ENCODE data around the gene FAM76A. TPM values are rescaled to one million over a fixed set of nuclear protein-coding genes. Genes with fewer than 3 reads are reported as not detected.
"Not testable (repeated sequence)": the region's sequence is repeated elsewhere in the genome, so short reads cannot be mapped to it uniquely, and the experiment has no call there.

Gene FAM76A
- total RNA-seq, 1 donor from 2014 or later: 9.9 TPM

DNA sequence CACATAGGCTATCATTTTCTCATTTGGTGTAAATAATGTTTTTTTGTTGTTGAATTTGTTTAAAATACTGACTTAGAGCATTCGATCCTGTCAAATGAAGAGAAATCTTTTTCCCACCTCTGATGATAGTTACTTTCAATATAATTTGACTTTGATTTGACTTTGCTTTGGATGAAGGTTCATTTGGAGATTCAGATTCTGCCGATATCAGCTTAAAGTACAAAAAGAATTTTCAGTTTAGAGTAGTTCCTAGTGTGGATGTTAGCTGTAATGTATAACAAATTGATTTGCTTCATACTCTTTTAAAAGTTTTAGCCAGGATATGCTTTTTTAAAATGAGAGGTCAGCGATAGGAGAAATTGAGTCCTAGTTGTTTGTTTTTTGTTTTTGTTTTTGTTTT lies 57.2 kb downstream of the FAM76A start:
- DNase-seq: no peak

DNA sequence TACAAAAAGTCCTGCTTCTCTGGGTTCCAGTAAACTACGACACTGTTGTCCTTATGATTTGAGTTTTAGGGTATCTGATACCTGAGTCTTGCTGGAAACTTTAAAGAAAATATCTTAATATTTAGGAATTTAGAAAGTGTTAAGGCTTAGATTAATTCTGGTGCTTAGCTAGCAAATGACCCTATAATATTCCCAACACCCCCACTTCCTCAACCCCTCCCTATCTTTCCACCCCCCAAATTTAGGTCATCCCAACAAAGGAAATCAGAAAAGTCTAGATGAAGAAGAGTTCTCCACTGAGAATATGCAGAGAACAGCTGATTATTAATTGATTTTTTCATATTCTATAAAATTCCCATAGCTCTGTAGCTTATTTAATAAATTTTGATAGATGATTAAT lies 58.9 kb downstream of the FAM76A start:
- no peak for DNase-seq

DNA sequence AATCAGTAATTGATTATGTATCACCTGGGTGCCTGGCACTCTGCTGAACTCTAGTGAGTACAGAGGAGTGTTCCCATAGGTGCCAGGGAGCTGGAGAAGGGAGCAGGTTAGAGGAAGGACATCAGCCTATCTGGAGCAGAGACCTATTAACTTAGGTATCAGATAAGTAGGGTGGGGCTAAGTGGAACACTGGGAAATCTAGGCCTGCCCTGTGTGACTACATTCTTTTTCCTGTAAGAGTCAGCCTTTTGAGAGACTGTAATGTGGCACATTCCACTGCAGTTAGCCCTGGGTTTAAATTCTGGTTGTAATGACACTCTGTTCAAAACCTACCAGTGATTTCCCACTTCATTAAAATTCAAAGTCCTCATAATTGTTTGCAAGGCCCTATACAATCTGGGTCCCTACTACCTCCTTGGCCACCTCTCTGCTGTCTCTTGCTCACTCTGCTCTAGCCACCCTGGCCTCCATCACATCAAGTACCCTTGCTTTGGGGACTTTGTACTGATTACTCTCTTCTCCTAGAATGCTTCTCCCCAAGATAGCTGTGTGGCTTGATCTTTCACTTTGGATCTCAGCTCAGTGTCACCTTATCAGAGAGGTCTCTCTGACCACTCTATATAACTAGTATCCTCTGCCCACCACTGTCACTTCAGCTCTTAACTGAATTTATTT lies 60.2 kb downstream of the FAM76A start:
- peak; percentile 46 for DNase-seq

DNA sequence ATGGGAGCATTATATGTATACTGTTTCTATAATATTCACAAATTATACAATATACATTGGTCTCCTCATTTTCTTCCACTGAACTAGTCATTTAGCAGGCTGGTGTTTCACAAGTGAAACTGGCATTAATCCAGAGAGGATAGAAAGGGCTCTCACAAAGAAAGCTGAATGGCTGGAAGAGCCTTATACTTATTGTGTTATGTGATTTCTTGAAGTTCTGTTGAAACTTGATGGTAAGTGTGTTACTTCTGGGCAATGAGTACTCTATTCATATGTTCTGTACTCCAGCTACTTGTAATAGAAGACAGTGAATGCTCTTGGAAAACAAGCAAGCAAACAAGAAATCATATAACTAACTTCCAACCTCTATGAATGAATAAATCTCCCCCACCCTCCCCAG lies 62.1 kb downstream of the FAM76A start:
- peak; percentile 59 for DNase-seq

DNA sequence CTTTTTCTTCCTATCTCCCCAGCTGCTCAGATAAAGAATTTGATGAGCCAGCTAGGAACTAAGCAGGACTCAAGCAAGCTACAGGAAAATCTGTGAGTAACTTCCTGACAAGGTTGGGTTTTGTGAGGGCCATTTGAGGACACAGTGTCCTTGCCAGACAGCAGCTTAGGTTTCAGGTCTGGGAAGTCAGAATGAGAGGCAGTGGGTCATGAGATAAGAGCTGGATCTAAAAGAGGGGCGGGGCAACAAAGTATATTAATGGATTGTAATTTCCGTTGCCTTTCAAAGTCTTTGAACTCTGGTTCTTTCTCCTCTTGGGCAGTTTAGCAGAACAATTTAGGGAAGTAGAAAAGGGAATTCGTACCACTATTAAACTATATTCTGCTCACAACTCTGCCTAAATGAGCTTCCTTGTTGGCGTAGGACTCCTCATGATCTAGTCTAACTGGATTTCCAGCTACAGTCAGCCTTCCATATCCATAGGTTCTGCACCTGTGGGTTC lies 63.8 kb downstream of the FAM76A start:
- peak; percentile 98 for DNase-seq

DNA sequence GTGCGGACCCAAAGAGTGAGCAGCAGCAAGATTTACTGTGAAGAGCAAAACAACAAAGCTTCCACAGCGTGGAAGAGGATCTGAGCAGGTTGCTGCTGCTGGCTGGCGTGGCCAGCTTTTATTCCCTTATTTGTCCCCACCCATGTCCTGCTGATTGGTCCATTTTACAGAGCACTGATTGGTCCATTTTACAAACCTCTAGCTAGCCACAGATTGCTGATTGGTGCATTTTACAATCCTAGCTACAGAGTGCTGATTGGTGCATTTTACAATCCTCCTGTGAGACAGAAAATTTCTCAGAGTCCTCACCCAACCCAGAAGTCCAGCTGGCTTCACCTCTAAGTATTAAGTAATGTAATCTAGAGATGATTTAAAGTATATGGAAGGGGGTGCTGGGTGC lies 64.5 kb downstream of the FAM76A start:
- DNase-seq: not testable (repeated sequence)

DNA sequence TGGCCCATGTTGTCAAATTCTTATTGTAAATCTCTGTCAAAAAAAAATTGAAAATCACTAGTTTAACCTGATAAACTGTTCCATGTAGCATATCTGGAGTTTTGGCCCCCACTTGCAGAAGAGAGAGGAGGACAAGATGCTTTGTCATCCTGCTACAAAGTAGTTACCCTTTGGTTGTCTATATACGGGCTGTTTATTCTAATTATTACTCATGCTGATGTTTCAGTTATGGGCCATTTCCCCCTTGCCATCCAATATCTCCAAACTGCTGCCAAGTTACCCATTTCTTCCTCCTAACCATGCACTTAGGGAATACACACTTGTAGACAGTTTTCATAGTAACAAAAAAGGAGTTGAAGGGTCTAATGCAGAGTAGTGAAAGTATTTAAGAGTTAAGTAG lies 69.8 kb downstream of the FAM76A start:
- no peak for DNase-seq

DNA sequence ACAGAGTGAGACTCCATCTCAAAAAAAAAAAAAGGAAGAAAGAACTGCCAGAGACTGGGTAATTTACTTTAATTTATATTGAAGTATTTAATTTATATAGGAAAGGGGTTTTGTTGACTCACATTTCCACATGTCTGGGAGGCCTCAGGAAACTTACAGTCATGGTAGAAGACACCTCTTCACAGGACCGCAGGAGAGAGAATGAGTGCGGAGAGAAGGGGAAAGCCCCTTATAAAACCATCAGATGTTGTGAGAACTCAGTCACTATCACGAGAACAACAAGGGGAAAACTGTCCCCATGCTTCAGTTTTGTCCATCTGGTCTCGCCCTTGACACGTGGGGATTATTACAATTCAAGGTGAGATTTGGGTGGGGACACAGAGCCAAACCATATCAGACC lies 79.0 kb downstream of the FAM76A start:
- DNase-seq: no peak

DNA sequence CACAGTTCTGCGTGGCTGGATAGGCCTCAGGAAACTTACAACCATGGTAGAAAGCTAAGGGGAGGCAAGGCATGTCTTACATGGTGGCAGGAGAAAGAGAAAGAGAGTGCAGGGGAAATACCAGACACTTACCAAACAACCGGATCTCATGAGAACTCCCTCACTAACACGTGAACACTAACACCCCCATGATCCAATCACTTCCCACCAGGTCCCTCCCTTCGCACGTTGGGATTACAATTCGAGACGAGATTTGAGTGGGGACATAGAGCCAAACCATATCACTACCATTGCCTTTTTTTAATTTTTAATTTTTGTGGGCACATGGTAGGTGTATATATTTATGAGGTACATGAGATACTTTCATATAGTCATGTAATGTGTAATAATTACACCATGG lies 81.0 kb downstream of the FAM76A start:
- DNase-seq: no peak

DNA sequence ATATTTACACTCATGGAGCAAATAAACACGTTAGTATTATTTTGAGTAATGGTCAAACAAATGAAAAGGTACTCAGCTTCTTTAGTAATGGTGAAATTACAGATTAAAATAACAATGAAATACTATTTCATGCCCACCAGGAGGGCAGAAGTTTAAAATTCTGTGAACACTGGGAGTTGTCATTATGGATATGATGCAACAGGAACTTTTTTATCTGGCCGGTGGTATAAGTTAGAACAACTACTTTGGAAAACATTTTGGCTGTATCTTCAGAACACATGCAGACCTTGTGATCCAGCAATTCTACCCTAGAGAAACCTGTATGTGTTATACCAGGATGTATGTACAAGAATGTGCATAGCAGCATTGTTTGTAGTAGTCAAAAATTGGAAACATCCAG lies 81.6 kb downstream of the FAM76A start:
- DNase-seq: no peak

DNA sequence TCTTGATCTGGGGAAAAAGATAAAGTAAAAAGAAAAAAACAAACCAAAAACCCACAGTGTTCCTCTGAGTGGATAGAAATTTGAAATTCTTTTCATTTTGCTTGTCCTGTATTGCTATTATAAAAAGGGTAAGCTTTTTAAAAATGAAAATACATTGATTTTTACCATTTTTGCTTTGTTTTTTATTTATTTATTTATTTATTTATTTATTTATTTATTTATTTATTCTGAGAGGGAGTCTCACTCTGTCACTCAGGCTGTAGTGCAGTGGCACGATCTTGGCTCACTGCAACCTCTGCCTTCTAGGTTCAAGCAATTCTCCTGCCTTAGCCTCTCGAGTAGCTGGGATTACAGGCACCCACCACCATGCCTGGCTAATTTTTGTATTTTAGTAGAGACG lies 82.4 kb downstream of the FAM76A start:
- not testable (repeated sequence) for DNase-seq

DNA sequence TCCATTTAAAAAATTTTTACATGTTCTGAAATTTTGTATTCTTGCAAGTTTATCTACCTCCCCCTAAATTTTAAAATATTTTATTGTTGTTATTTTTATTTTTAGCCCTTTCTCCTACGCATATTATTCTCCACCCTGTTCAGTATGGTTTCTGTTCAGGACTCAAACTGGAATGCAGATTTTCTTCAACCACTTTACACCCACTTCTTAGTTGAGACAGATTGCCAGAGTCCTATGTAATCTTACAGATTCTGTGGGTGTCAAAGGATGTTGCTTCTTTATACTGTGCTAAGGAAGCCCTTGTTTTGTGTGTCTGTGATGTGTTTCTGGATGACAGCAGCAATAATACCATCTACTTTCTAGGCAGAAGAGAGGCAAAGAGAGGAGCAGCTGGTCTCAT lies 84.1 kb downstream of the FAM76A start:
- no peak for DNase-seq

DNA sequence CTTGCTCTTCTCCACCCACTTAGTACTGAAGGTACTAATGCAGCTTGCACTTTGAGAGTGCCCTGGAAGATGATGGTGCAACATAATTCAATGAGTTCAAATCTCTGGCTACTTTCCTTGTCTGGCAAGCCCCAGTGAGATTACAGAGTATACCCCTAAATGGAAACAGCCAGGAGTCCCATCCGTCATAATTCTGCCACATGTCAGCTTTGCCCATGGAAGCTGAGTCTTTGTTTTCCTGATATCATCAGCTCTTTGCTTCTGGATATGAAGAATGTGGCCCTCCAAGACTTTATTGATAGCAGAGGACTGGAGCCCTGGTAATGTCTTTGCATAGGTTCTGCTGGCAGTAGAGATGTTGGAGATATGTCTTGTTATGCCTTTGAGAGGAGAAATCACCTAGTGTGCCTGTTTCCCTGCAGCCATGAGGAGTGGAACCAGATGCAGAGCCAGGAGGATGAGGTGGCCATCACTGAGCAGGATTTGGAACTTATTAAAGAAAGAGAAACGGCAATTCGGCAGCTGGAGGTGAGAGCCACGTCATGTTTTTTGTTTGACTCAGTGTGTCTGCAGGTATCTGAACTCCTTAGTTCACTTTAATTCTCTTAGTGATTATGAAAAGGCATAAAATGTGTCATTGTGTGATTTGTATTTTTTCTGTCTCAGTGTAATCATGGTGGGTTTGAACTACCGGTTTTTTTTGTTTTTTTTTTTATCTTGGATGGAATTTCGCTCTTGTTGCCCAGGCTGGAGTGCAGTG lies 86.2 kb downstream of the FAM76A start:
- DNase-seq: no peak

Other genes with a start within 250 kb of the FAM76A start
- gene WASF2, start 235.8 kb upstream of the FAM76A start, total RNA-seq: 45.9 and 110 TPM in 2 replicates
- gene AHDC1, start 121.8 kb upstream of the FAM76A start, total RNA-seq: 7.1 and 16.0 TPM in 2 replicates
- 0.74 and 1.2 TPM in 2 replicates for gene FGR, start 90.8 kb upstream of the FAM76A start, total RNA-seq
- 21.9 and 57.7 TPM in 2 replicates for gene IFI6, start 53.8 kb upstream of the FAM76A start, total RNA-seq
- 95.2 and 115 TPM in 2 replicates for gene STX12, start 47.3 kb downstream of the FAM76A start, total RNA-seq
- gene PPP1R8, start 104.8 kb downstream of the FAM76A start, total RNA-seq: 51.2 and 65.1 TPM in 2 replicates
- 21.8 and 27.9 TPM in 2 replicates for gene THEMIS2, start 146.6 kb downstream of the FAM76A start, total RNA-seq
- 33.2 and 50.1 TPM in 2 replicates for gene RPA2, start 188.6 kb downstream of the FAM76A start, total RNA-seq
- 0.68 and 1.6 TPM in 2 replicates for gene SMPDL3B, start 209.0 kb downstream of the FAM76A start, total RNA-seq
- 8.2 and 9.0 TPM in 2 replicates for gene XKR8, start 234.0 kb downstream of the FAM76A start, total RNA-seq